KOPT-K1 (cell line): ENCODE measurements around the gene PRR16.

Experiments used
- H3K27ac ChIP-seq: fragments of 200-600 bp; sonication (generic); 2 replicates; pipeline ENCODE4 v1.5.1; 2016; ENCODE audit warnings: antibody characterized with exemption, mild to moderate bottlenecking, low read depth, low read length; ENCODE audit not compliant: poor library complexity, severe bottlenecking
- H3K36me3 ChIP-seq: fragments of 200-600 bp; sonication (generic); 2 replicates; pipeline ENCODE4 v1.5.1; 2017; ENCODE audit warnings: antibody characterized with exemption, mild to moderate bottlenecking, low read length, moderate library complexity; ENCODE audit not compliant: insufficient read depth
- H3K9me3 ChIP-seq: fragments of 200-600 bp; sonication (generic); 2 replicates; pipeline ENCODE4 v1.5.1; 2017; ENCODE audit warnings: antibody characterized with exemption, low read length, mild to moderate bottlenecking; ENCODE audit not compliant: insufficient read depth, poor library complexity, severe bottlenecking

The PRR16 gene

GRCh38 chr5:120706877-120707276, 242.8 kb downstream of the PRR16 start:
- Histone ChIP-seq H3K9me3 (no peaks in the 10 kb centered on the region), H3K27ac (no peak overlapping the region)

GRCh38 chr5:120717381-120717780, 253.3 kb downstream of the PRR16 start:
- no peak overlapping the region for H3K27ac ChIP-seq
- H3K9me3 ChIP-seq: no peaks in the 10 kb centered on the region
- H3K36me3 ChIP-seq: no peaks in the 10 kb centered on the region

More at GRCh38 chr5:120706877-120707276, 242.8 kb downstream of the PRR16 start:
- H3K36me3 ChIP-seq: no peaks in the 10 kb centered on the region

- H3K9me3 ChIP-seq: no peaks in the 10 kb centered on the region
- H3K27ac ChIP-seq: no peak overlapping the region
- H3K36me3 ChIP-seq: no peaks in the 10 kb centered on the region
These were observed 266.1 kb downstream of the PRR16 start for GRCh38 chr5:120730214-120730613.

GRCh38 chr5:120734033-120734432, 269.9 kb downstream of the PRR16 start:
- Histone ChIP-seq H3K36me3 (no peaks in the 10 kb centered on the region), H3K9me3 (no peaks in the 10 kb centered on the region), H3K27ac (no peak overlapping the region)

GRCh38 chr5:120735076-120735475, 271.0 kb downstream of the PRR16 start:
- no peaks in the 10 kb centered on the region for H3K9me3 ChIP-seq
- no peaks in the 10 kb centered on the region for H3K36me3 ChIP-seq
- no peak overlapping the region for H3K27ac ChIP-seq
